Activated naive CD8-positive, alpha-beta T cell treated with anti-CD3 and anti-CD28 coated beads, Interleukin-2, amount 50 U/mL, for 24 hours (primary cell): Measurements from ENCODE around the gene NDUFAF4.

ENCODE experiments used
- ATAC-seq: fragments of 150-1000 bp; cut with Tn5 transposase; one replicate; pipeline ENCODE4 v1.10.0; 2021
- DNase-seq: peaks from one replicate; pipeline ENCODE4 v3.0.0; 2021
- H3K27ac Mint-ChIP-seq: one replicate; pipeline ENCODE4 v1.8.0; 2021; ENCODE audit warnings: mild to moderate bottlenecking, mixed read lengths
- H3K27me3 Mint-ChIP-seq: one replicate; pipeline ENCODE4 v1.8.0; 2021; ENCODE audit warnings: mixed read lengths
- H3K36me3 Mint-ChIP-seq: one replicate; pipeline ENCODE4 v1.8.0; 2021; ENCODE audit warnings: low read depth, mixed read lengths
- H3K4me1 Mint-ChIP-seq: one replicate; pipeline ENCODE4 v1.8.0; 2021; ENCODE audit warnings: mixed read lengths
- H3K4me3 Mint-ChIP-seq: one replicate; pipeline ENCODE4 v1.8.0; 2021; ENCODE audit warnings: mild to moderate bottlenecking, moderate library complexity, mixed read lengths
- H3K9me3 Mint-ChIP-seq: one replicate; pipeline ENCODE4 v1.8.0; 2021; ENCODE audit warnings: mixed read lengths

Gene NDUFAF4

DNA sequence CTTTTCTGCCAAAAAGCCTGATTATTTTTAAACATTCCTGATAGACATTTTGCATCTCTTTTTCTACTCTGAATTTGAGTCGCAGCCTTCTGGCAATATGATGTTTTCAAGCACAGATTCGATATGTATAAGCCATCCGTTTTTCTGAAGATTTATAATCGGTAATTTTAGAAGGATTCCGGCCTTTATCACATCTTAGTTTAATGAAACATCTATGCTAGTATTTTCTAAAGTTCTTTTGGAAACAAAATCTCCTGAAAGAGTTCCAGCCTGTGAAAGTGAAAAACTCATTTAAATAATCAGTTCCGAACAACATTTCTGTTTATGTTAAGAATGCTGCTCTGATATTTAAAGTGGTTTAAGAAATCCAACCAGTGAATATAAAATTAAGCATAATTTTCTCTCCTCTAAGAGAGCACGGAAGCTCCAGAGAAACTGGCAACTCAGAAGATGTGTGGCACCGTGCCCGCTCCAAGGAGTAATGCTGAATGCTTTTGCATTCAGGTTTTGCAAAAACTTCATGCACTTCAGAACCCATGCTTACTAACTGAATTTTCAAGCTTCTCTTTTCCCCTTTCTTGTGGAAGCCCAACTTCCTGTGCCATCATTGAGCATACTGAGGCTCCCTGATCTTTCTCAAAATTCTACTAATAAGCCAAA, 20.7 kb downstream of the NDUFAF4 start:
- Mint-ChIP-seq H3K27me3 (no peaks in the 10 kb centered on the region), H3K4me3 (no peak overlapping the region), H3K9me3 (no peaks in the 10 kb centered on the region), H3K36me3 (no peaks in the 10 kb centered on the region), H3K4me1 (no peaks in the 10 kb centered on the region), H3K27ac (no peak overlapping the region)
- no peak for DNase-seq
- ATAC-seq, result no peak

DNA sequence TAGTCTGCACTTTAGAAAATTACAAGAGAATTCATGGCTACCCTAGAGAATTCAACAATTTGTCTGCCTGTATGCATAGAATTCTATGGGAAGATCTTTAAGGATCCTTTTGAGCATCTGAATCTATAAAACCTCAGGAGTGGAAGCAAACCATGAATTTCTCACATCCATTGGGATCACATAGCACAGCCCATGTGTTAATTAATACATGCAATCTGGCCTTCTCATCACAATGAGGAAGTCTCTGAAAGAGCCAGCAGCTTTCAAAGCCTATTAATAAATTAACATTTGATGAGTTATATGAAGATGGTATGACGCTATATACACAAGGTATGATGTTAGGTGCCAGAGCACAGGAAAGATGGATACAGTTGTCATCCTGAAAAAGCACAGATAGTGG, 24.7 kb downstream of the NDUFAF4 start:
- Mint-ChIP-seq H3K27ac (no peak overlapping the region), H3K36me3 (no peaks in the 10 kb centered on the region), H3K27me3 (peaks cover 6% of the 10 kb centered on the region), H3K4me3 (no peak overlapping the region), H3K4me1 (no peaks in the 10 kb centered on the region), H3K9me3 (no peaks in the 10 kb centered on the region)
- no peak for DNase-seq
- no peak for ATAC-seq

DNA sequence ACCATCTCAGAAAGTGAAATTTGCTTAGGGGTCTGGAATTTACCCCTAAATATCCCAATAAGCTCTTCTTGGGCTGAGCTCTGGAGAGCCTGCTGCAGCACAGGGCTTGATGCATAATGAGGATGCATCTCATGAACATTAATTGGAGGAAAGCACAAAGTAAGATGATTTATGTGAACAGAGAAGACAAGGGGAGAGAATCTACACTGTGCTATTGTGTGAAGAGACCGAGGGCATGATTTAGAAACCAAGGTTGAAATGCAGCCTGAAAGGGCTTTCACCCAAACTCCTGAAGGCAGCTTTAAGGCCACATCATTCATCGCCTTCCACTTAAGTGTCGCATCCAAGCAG, 32.7 kb downstream of the NDUFAF4 start:
- H3K27ac Mint-ChIP-seq, result no peak overlapping the region
- no peaks in the 10 kb centered on the region for H3K36me3 Mint-ChIP-seq
- H3K4me1 Mint-ChIP-seq, result no peaks in the 10 kb centered on the region
- no peak for ATAC-seq
- no peak overlapping the region for H3K4me3 Mint-ChIP-seq
- DNase-seq, result no peak
- H3K27me3 Mint-ChIP-seq, result peaks cover 21% of the 10 kb centered on the region
- peaks cover 7% of the 10 kb centered on the region for H3K9me3 Mint-ChIP-seq

DNA sequence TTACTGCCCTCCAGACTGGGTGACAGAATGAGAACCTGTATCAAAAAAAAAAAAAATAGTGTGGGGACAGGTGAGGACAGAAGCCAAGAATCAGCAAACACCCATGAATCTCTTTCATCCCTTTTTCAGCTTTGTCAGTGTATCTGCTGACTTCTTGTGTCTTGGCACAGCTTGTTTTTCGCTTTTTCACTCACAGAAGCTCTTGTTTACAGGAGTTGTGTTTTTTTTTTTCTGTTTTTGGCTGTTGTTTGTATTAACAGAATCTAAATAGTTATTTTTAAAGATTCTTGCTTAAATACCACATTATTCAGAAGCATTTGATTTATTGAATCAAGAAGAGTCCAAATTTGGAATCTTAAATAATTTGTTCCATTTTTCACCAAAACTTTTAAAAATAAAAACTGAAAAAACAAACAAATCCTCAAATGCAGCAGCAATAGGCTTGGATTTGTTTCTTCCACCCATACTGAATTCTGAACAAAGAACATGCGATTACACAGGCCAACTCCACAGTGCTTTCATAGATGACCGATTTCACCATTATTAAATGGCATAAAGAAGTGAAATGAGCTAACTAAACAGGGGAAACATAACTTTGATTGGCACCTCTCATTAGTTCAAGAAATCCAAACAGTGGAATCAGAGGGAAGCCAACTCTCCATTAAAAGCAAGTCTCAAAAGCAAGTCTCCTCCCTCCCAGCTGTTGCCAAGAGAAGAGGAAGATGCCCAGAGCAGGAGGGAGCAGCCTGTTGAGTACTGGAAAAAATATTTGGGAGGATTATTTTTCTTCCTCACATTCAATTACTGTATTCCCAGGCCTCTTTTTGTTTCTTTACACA, 33.3 kb downstream of the NDUFAF4 start:
- no peaks in the 10 kb centered on the region for H3K36me3 Mint-ChIP-seq
- DNase-seq, result no peak
- peaks cover 24% of the 10 kb centered on the region for H3K27me3 Mint-ChIP-seq

DNA sequence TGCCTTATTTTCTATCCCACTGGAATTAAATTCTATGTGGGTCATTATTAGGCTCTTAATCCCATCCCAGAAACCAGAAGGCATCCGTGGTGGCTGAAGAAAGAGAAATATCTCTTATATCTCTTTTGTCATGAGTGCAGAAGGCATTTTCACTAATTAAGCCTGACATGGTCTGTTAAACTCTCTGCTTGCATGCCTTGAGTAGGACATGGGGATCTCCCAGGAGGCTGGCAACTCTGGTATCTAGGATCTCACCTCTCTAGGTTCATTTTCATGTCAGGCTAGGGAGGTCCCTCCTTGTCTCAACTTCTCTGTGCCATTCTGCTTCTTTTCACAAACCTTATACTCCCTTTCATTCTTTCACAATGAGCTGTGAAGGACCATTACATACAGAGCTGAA, 35.1 kb downstream of the NDUFAF4 start:
- H3K27me3 Mint-ChIP-seq, result peaks cover 23% of the 10 kb centered on the region
- ATAC-seq, result no peak
- peaks cover 7% of the 10 kb centered on the region for H3K9me3 Mint-ChIP-seq

More for the DNA sequence above, 33.3 kb downstream of the NDUFAF4 start:
- no peak for ATAC-seq
- no peak overlapping the region for H3K27ac Mint-ChIP-seq
- H3K4me3 Mint-ChIP-seq, result no peak overlapping the region
- H3K9me3 Mint-ChIP-seq, result peaks cover 7% of the 10 kb centered on the region
- H3K4me1 Mint-ChIP-seq, result no peaks in the 10 kb centered on the region

DNA sequence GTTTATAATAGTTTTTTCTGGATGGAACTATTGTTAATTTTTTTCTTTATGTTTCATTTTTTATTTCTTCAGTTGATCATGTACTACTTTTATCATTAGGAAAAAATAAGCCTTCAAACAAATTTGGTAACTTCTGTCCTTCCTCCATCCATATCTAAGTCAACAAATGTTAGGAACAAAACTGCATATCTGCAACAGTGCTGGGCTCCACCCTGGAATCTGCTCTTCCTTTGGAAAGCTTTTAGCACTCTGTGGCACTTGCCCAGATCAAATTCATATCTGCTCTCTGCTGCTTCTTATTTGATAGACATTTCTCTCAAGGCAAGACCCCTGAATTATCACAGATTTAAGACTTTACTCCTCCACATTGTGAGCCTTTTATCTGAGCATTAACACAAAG, 36.1 kb downstream of the NDUFAF4 start:
- no peak overlapping the region for H3K4me3 Mint-ChIP-seq
- no peaks in the 10 kb centered on the region for H3K4me1 Mint-ChIP-seq
- H3K36me3 Mint-ChIP-seq, result no peaks in the 10 kb centered on the region
- peaks cover 25% of the 10 kb centered on the region for H3K27me3 Mint-ChIP-seq
- peaks cover 7% of the 10 kb centered on the region for H3K9me3 Mint-ChIP-seq
- no peak overlapping the region for H3K27ac Mint-ChIP-seq
- ATAC-seq (no peak), DNase-seq (no peak)

More for the DNA sequence above, 35.1 kb downstream of the NDUFAF4 start:
- Mint-ChIP-seq H3K4me1 (no peaks in the 10 kb centered on the region), H3K36me3 (no peaks in the 10 kb centered on the region), H3K4me3 (no peak overlapping the region), H3K27ac (no peak overlapping the region)
- DNase-seq, result no peak

DNA sequence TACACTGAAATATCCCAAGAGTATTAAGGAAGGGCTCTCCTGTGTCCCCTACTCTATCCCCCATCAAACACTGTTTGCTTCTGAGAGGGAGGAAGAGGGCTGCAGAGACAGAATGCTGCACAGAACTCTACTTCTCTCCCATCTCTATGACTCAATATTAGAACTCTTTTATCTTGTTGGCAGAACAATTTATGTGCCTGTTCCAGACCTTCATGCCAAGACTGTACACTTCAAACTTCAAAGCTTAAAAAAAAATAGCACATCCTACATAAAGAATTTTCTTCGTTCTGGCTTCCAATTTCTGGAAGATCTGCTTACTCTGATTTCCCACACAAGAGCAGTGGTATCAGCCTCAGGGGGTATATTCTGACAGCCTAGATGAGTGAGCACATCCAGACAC, 40.8 kb downstream of the NDUFAF4 start:
- Mint-ChIP-seq H3K4me3 (no peak overlapping the region), H3K4me1 (no peaks in the 10 kb centered on the region), H3K27me3 (peaks cover 14% of the 10 kb centered on the region), H3K36me3 (no peaks in the 10 kb centered on the region), H3K9me3 (peaks cover 7% of the 10 kb centered on the region), H3K27ac (no peak overlapping the region)
- DNase-seq (no peak), ATAC-seq (no peak)

DNA sequence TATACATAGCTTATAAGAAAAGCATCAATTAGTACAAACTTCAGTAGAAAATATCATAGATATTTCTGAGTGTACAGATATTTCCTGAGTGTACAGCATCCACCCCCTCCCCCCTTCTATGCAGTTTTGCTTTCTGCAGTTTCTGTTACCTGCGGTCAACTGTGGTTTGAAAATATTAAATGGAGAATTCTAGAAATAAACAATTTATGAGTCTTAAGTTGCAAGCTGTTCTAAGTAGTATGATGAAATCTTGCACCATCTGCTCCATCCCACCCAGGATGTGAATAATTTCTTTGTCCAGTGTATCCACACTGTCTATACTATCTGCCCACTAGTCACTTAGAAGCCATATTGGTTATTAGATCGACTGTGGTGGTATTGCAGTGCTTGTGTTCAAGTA, 44.6 kb downstream of the NDUFAF4 start:
- no peak for ATAC-seq
- Mint-ChIP-seq H3K4me1 (no peaks in the 10 kb centered on the region), H3K27me3 (peaks cover 2% of the 10 kb centered on the region), H3K36me3 (no peaks in the 10 kb centered on the region), H3K4me3 (no peak overlapping the region), H3K27ac (no peak overlapping the region), H3K9me3 (no peaks in the 10 kb centered on the region)
- no peak for DNase-seq

DNA sequence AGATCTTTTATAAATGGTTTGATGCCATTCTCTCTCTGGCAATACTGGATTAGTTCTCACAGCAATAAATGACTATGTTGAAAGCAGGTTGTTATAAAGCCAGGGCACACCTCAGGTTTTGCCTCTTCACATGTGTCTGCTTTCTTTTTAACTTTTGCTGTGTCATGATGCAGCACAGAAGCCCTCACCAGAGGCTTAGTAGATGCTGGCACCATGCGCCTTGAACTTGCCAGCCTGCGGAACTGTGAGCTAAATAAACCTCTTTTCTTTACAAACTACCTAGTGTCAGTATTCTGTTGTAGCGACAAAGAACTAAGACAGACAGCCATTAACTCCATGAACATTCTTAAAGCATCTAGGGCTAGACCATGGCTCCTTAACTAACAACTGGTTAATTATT, 45.1 kb downstream of the NDUFAF4 start:
- peaks cover 2% of the 10 kb centered on the region for H3K27me3 Mint-ChIP-seq
- no peaks in the 10 kb centered on the region for H3K9me3 Mint-ChIP-seq
- no peak overlapping the region for H3K27ac Mint-ChIP-seq
- no peaks in the 10 kb centered on the region for H3K36me3 Mint-ChIP-seq
- DNase-seq (no peak), ATAC-seq (no peak)
- no peaks in the 10 kb centered on the region for H3K4me1 Mint-ChIP-seq
- no peak overlapping the region for H3K4me3 Mint-ChIP-seq

DNA sequence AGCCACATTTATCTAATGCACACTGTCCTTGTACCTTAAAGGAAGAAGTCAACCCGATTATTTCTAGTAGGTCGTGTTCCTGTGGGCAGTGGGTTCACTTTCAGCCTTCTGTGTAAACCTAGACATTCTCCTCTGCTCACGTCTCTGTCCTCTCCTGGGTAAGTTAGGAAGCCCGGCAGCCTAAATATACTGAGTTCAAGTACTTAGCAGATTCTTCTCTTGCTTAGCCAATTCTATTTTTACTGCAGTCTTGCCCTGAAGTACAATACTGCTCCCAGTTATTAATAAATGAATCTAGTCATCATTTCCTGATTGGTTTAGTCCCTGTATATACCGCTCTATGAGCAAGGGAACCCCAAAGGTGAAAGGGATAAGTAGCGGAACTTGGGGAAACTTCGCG, 45.8 kb downstream of the NDUFAF4 start:
- H3K27ac Mint-ChIP-seq, result no peak overlapping the region
- peaks cover 4% of the 10 kb centered on the region for H3K9me3 Mint-ChIP-seq
- DNase-seq, result no peak
- no peaks in the 10 kb centered on the region for H3K36me3 Mint-ChIP-seq
- ATAC-seq, result no peak
- H3K4me1 Mint-ChIP-seq, result no peaks in the 10 kb centered on the region
- peaks cover 2% of the 10 kb centered on the region for H3K27me3 Mint-ChIP-seq
- H3K4me3 Mint-ChIP-seq, result no peak overlapping the region

DNA sequence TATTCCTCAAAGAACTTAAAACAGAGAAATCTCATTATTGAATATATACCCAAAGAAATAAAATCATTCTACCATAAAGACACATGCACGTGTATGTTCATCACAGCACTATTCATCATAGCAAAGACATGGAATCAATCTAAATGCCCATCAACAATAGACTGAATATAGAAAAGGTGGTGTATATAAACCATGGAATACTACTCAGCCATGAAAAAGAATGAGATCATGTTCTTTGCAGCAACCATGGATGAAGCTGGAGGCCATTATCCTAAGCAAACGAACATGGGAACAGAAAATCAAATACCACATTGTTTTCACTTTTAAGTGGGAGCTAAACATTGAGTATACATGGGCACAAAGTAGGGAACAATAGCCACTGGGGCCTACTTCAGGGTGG, 48.1 kb downstream of the NDUFAF4 start:
- H3K27ac Mint-ChIP-seq, result no peak overlapping the region
- peaks cover 14% of the 10 kb centered on the region for H3K27me3 Mint-ChIP-seq
- ATAC-seq (no peak), DNase-seq (no peak)
- peaks cover 20% of the 10 kb centered on the region for H3K9me3 Mint-ChIP-seq
- no peak overlapping the region for H3K4me3 Mint-ChIP-seq
- no peaks in the 10 kb centered on the region for H3K36me3 Mint-ChIP-seq
- H3K4me1 Mint-ChIP-seq, result no peaks in the 10 kb centered on the region

DNA sequence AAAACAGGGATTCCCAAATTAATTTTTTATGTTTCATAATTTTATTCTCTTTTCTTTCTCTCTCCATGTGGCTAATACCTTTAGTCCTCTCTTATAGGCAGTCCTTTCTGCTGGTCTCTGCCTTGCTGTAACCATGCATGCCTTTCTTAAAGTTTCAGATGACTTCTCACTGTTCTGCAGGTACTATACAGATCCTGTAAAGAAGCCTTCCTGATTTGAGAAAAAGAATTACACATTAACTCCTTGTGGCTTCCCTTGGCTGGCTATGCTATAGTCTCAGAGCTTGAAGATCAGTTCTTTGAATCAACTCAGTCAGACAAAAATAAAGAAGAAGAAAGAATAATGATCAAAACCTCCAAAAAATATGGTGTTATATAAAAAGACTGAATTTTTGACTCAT, 53.2 kb downstream of the NDUFAF4 start:
- H3K9me3 Mint-ChIP-seq, result peaks cover 27% of the 10 kb centered on the region
- no peak overlapping the region for H3K27ac Mint-ChIP-seq
- ATAC-seq (no peak), DNase-seq (no peak)
- H3K4me1 Mint-ChIP-seq, result no peaks in the 10 kb centered on the region
- no peaks in the 10 kb centered on the region for H3K36me3 Mint-ChIP-seq
- H3K27me3 Mint-ChIP-seq, result peaks cover 21% of the 10 kb centered on the region
- no peak overlapping the region for H3K4me3 Mint-ChIP-seq

DNA sequence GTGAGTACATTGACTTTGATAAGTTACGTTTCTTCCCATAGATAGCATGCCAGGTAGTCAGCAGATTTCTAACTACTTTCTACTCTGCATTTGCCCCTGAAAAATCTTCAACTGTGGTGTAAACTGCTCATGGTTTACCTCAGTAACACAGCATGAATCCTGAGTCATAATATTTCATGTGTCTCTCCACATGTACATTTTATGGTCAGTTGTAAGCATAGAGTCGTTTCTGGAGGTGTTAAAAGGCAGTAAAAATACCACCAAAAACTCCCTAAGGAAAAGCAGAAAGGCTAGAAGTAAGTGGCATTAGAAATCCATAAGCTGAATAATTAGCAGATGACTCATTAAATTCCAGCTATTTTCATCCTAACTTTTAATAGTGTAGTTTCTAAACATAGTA, 56.3 kb downstream of the NDUFAF4 start:
- ATAC-seq, result no peak
- H3K27me3 Mint-ChIP-seq, result peaks cover 37% of the 10 kb centered on the region
- peaks cover 18% of the 10 kb centered on the region for H3K9me3 Mint-ChIP-seq

More for the DNA sequence above, 56.3 kb downstream of the NDUFAF4 start:
- Mint-ChIP-seq H3K27ac (no peak overlapping the region), H3K36me3 (no peaks in the 10 kb centered on the region), H3K4me1 (peaks cover 10% of the 10 kb centered on the region), H3K4me3 (no peak overlapping the region)
- DNase-seq, result no peak
